T follicular helper cell (primary cell): Measurements from ENCODE around the gene AKR1B15.
"Not testable (repeated sequence)": the region's sequence is repeated elsewhere in the genome, so short reads cannot be mapped to it uniquely, and the experiment has no call there.

Experiments
- DNase-seq: peaks from one replicate; pipeline ENCODE4 v3.0.0-alpha.2; 2020; ENCODE audit warnings: low read depth
- total RNA-seq, 2 experiments: gene quantifications; one replicate each; lab custom pipeline; 2026; lab: John Stamatoyannopoulos, UW

The AKR1B15 gene
- 0 reads per million in 2 experiments for total RNA-seq

- DNase-seq = no peak
Observed at GRCh38 chr7:134548877-134549276, at the start of gene AKR1B15. Gene AKR1B15, plus strand, starts transcription at chr7:134549110. Its CDS starts 15,510 bp downstream, at chr7:134564620.

- no peak for DNase-seq
Observed at GRCh38 chr7:134500406-134500805, 48.5 kb upstream of the AKR1B15 start.

- DNase-seq = no peak
Observed at GRCh38 chr7:134500982-134501381, 47.9 kb upstream of the AKR1B15 start.

GRCh38 chr7:134502463-134503371 is 46.2 kb upstream of the AKR1B15 start:
- no peak for DNase-seq

GRCh38 chr7:134504660-134505164 is 44.2 kb upstream of the AKR1B15 start:
- no peak for DNase-seq

GRCh38 chr7:134505856-134506255 is 43.1 kb upstream of the AKR1B15 start:
- no peak for DNase-seq

GRCh38 chr7:134509010-134509409 is 39.9 kb upstream of the AKR1B15 start:
- DNase-seq = no peak

GRCh38 chr7:134510646-134511045 is 38.3 kb upstream of the AKR1B15 start:
- DNase-seq = no peak

GRCh38 chr7:134512271-134512670 is 36.6 kb upstream of the AKR1B15 start:
- DNase-seq = no peak

- DNase-seq = no peak
Observed at GRCh38 chr7:134513169-134513752, 35.6 kb upstream of the AKR1B15 start.

- no peak for DNase-seq
Observed at GRCh38 chr7:134514106-134514505, 34.8 kb upstream of the AKR1B15 start.

- peak; percentile 2 for DNase-seq
Observed at GRCh38 chr7:134514663-134515062, 34.2 kb upstream of the AKR1B15 start.

GRCh38 chr7:134515569-134516468 is 33.1 kb upstream of the AKR1B15 start:
- DNase-seq = no peak

- no peak for DNase-seq
Observed at GRCh38 chr7:134520130-134520529, 28.8 kb upstream of the AKR1B15 start.

- DNase-seq = no peak
Observed at GRCh38 chr7:134522601-134523000, 26.3 kb upstream of the AKR1B15 start.

GRCh38 chr7:134525449-134525848 is 23.5 kb upstream of the AKR1B15 start:
- DNase-seq = not testable (repeated sequence)

- DNase-seq = not testable (repeated sequence)
Observed at GRCh38 chr7:134526552-134527248, 22.2 kb upstream of the AKR1B15 start.

GRCh38 chr7:134527979-134528371 is 20.9 kb upstream of the AKR1B15 start:
- no peak for DNase-seq

- no peak for DNase-seq
Observed at GRCh38 chr7:134528749-134529148, 20.2 kb upstream of the AKR1B15 start.

GRCh38 chr7:134530460-134530859 is 18.4 kb upstream of the AKR1B15 start:
- no peak for DNase-seq
